Hepatocyte (in vitro differentiated cells): ENCODE data around the gene VWA7. TPM values are rescaled to one million over a fixed set of nuclear protein-coding genes. Genes with fewer than 3 reads are reported as not detected.
A peak's percentile ranks its signal among the peaks of the same experiment; 100 is the strongest.

Experiments used
- DNase-seq: peaks from one replicate; pipeline ENCODE4 v3.0.0-alpha.2; 2016; ENCODE audit warnings: low spot score
- H2AFZ ChIP-seq: fragments of 200-600 bp; sonication (generic); 2 replicates; pipeline ENCODE4 v1.6.0; 2016; ENCODE audit warnings: antibody characterized with exemption, mild to moderate bottlenecking
- H3K27ac ChIP-seq: fragments of 200-600 bp; sonication (generic); 2 replicates; pipeline ENCODE4 v1.5.1; 2016; ENCODE audit warnings: mild to moderate bottlenecking
- H3K27me3 ChIP-seq: fragments of 200-600 bp; sonication (generic); 2 replicates; pipeline ENCODE4 v1.6.1; 2016
- H3K36me3 ChIP-seq: fragments of 200-600 bp; sonication (generic); replicated peaks from 2 replicates; pipeline ENCODE4 v1.5.1; 2016; ENCODE audit warnings: low read depth; ENCODE audit not compliant: insufficient read depth
- H3K4me1 ChIP-seq: fragments of 200-600 bp; sonication (generic); 2 replicates; pipeline ENCODE4 v1.5.1; 2016; ENCODE audit warnings: mild to moderate bottlenecking, moderate library complexity; ENCODE audit not compliant: insufficient read depth
- H3K4me2 ChIP-seq: fragments of 200-600 bp; sonication (generic); 2 replicates; pipeline ENCODE4 v1.6.0; 2016
- H3K4me3 ChIP-seq: fragments of 200-600 bp; sonication (generic); 2 replicates; pipeline ENCODE4 v1.5.1; 2016; ENCODE audit warnings: mild to moderate bottlenecking
- H3K79me2 ChIP-seq: fragments of 200-600 bp; sonication (generic); 2 replicates; pipeline ENCODE4 v1.6.0; 2017; ENCODE audit warnings: mild to moderate bottlenecking
- H3K9me2 ChIP-seq: fragments of 200-600 bp; sonication (generic); replicated peaks from 2 replicates; pipeline ENCODE4 v1.6.0; 2017; ENCODE audit warnings: mild to moderate bottlenecking; ENCODE audit not compliant: insufficient read depth
- H3K9me3 ChIP-seq: fragments of 200-600 bp; sonication (generic); 2 replicates; pipeline ENCODE4 v1.5.1; 2016; ENCODE audit warnings: low read depth, mild to moderate bottlenecking
- H4K20me1 ChIP-seq: fragments of 200-600 bp; sonication (generic); 2 replicates; pipeline ENCODE4 v1.6.0; 2016; ENCODE audit warnings: mild to moderate bottlenecking; ENCODE audit not compliant: insufficient read depth, poor library complexity, severe bottlenecking
- CTCF ChIP-seq: fragments of 200-600 bp; sonication (generic); IDR thresholded peaks from 2 replicates; pipeline ENCODE4 v1.5.1; 2016; ENCODE audit warnings: antibody characterized with exemption, mild to moderate bottlenecking; ENCODE audit not compliant: poor library complexity
- EZH2 ChIP-seq: fragments of 200-600 bp; sonication (generic); IDR thresholded peaks from 2 replicates; pipeline ENCODE4 v1.6.1; 2016; ENCODE audit warnings: antibody characterized with exemption, mild to moderate bottlenecking, borderline replicate concordance
- EZH2phosphoT487 ChIP-seq: fragments of 200-600 bp; sonication (generic); IDR thresholded peaks from one replicate; pipeline ENCODE4 v1.6.1; 2018; ENCODE audit warnings: antibody characterized with exemption, mild to moderate bottlenecking, low read depth, moderate library complexity; ENCODE audit not compliant: unreplicated experiment, severe bottlenecking
- WGBS: methylation state at CpG from one replicate; pipeline ENCODE4 v1.1.6; 2016; ENCODE audit warnings: low lambda C conversion rate; ENCODE audit errors: missing lambda C conversion rate; 5-methylcytosine and 5-hydroxymethylcytosine counted together
- polyA plus RNA-seq: library from polyadenylated mRNA; unstranded; fragments of >200 nt; fragmentation: Nextera tagmentation; extraction: Ambion mirVana; gene quantifications from 2 replicates; pipeline ENCODE4 v1.2.1, GENCODE V29; 2016
- total RNA-seq: library from RNA; depleted of rRNA; stranded (reverse); fragments of >200 nt; gene quantifications from 2 replicates; pipeline ENCODE4 v1.2.3, GENCODE V29; 2014

The VWA7 gene
- total and polyA plus RNA-seq, 2 experiments from 2014 or later, result 3.4 to 5.2 TPM

GRCh38 chr6:31730631-31731086 lies 46.5 kb downstream of the VWA7 start:
- Histone ChIP-seq H3K4me3 (no peak overlapping the region), H2AFZ (no peak overlapping the region), H3K4me2 (peak overlapping the region; percentile 82), H3K36me3 (no peaks in the 10 kb centered on the region), H3K79me2 (peaks cover 60% of the 10 kb centered on the region), H3K9me3 (no peaks in the 10 kb centered on the region), H3K27me3 (no peaks in the 10 kb centered on the region), H3K4me1 (peaks cover 19% of the 10 kb centered on the region), H4K20me1 (peaks cover 25% of the 10 kb centered on the region), H3K9me2 (no peaks in the 10 kb centered on the region), H3K27ac (peak overlapping the region; percentile 99)
- DNase-seq, result no peak
- 92% methylated on average over 11 of the region's 11 CpGs for WGBS
- TF ChIP-seq EZH2phosphoT487, result no peak
- TF ChIP-seq CTCF, result no peak
- TF ChIP-seq EZH2, result no peak

- Histone ChIP-seq H3K4me1 (peaks cover 19% of the 10 kb centered on the region), H2AFZ (peak overlapping the region; percentile 36), H3K27me3 (no peaks in the 10 kb centered on the region), H3K9me2 (no peaks in the 10 kb centered on the region), H3K4me2 (peak overlapping the region; percentile 82), H3K9me3 (no peaks in the 10 kb centered on the region), H3K36me3 (no peaks in the 10 kb centered on the region), H3K27ac (peak overlapping the region; percentile 99), H4K20me1 (peaks cover 25% of the 10 kb centered on the region), H3K4me3 (peak overlapping the region; percentile 89), H3K79me2 (peaks cover 54% of the 10 kb centered on the region)
- DNase-seq, result peak; percentile 97
- WGBS, result 3% methylated on average over 45 of the region's 46 CpGs
- TF ChIP-seq CTCF, result no peak
- TF ChIP-seq EZH2, result no peak
- TF ChIP-seq EZH2phosphoT487, result no peak
Observed at GRCh38 chr6:31729979-31730630, 47.0 kb downstream of the VWA7 start.

DNA sequence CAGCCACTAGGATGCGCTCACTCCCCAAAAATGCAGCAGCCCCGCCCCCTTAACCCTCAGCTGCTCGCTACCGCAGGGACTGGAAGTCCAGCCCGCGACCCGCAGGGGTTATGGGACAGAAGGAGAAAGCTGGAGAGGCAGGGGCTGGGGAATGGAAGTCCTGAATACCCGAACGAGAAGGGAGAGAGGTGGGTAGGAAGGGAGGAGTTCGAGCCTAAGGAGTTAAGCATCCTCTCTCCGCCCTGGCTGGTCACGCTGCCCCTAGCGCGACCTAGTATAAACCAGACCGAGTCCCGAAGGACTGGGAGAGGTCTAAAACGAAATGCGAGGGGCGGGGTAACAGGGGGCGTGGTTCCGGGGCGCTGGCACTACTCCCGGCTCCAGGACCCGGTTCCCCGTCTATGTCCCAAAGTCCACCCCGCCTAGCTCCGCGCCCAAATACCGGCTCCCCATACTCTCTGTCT lies 47.6 kb downstream of the VWA7 start:
- H3K4me2 ChIP-seq, result peak overlapping the region; percentile 82
- no peaks in the 10 kb centered on the region for H3K27me3 ChIP-seq
- H2AFZ ChIP-seq, result peak overlapping the region; percentile 36
- H3K4me1 ChIP-seq, result peaks cover 18% of the 10 kb centered on the region
- peak overlapping the region; percentile 99 for H3K27ac ChIP-seq
- H3K36me3 ChIP-seq, result no peaks in the 10 kb centered on the region
- peak; percentile 93 for DNase-seq
- no peaks in the 10 kb centered on the region for H3K9me2 ChIP-seq
- H3K4me3 ChIP-seq, result peak overlapping the region; percentile 89
- peaks cover 48% of the 10 kb centered on the region for H3K79me2 ChIP-seq
- TF ChIP-seq CTCF (no peak), EZH2 (no peak), EZH2phosphoT487 (no peak)
- H3K9me3 ChIP-seq, result no peaks in the 10 kb centered on the region
- 1% methylated on average over 29 of the region's 29 CpGs for WGBS
- peaks cover 23% of the 10 kb centered on the region for H4K20me1 ChIP-seq
